A549 (cell line): Measurements from ENCODE around the gene IRGQ. TPM values are rescaled to one million over a fixed set of nuclear protein-coding genes. Genes with fewer than 3 reads are reported as not detected.
A peak's percentile ranks its signal among the peaks of the same experiment; 100 is the strongest.

Experiments
- ATAC-seq, 2 experiments: fragments of 200-7000 bp in 1 of 2; fragments of >200 bp in 1 of 2; cut with Nextera tagmentation in 1 of 2; cut with Tn5 transposase in 1 of 2; 3 replicates each; pipeline versions ENCODE4 v1.8.0 to v1.9.1; 2018 to 2020; ENCODE audit warnings: mild to moderate bottlenecking in 1 of 2, moderate library complexity in 1 of 2
- CTCF ChIA-PET: fragments of 300-600 bp; sonication (Branson Sonifier 250); formaldehyde crosslinking; extraction: SDS; loops from one replicate; lab custom pipeline; 2021; ENCODE audit warnings: antibody characterized with exemption, inconsistent platforms; lab: Yijun Ruan, JAX
- POLR2A ChIA-PET: fragments of 350-600 bp; formaldehyde crosslinking; extraction: SDS; loops from one replicate; lab custom pipeline; 2021; ENCODE audit warnings: antibody characterized with exemption, inconsistent platforms; lab: Yijun Ruan, JAX
- DNase-seq, 2 experiments: peaks; one replicate each; pipeline versions ENCODE4 v3.0.0 to v3.0.0-alpha.2; 2011 to 2016; ENCODE audit warnings: low read depth in 1 of 2, low spot score in 1 of 2
- FAIRE-seq: peaks from 2 replicates; lab custom pipeline; 2011; peaks lifted over from hg19 to GRCh38; lab: Jason Lieb, UNC
- H3K27ac ChIP-seq, 2 experiments: fragments of >200 bp; sonication (Bioruptor Twin); formaldehyde crosslinking; 3 replicates each; pipeline ENCODE4 v1.5.1; 2016 to 2017
- H3K4me1 ChIP-seq: fragments of >200 bp; sonication (Bioruptor Twin); formaldehyde crosslinking; 3 replicates; pipeline ENCODE4 v1.6.1; 2016
- H3K4me2 ChIP-seq: fragments of >200 bp; sonication (Bioruptor Twin); formaldehyde crosslinking; 3 replicates; pipeline ENCODE4 v1.6.1; 2016
- H3K4me3 ChIP-seq: fragments of >200 bp; sonication (Bioruptor Twin); formaldehyde crosslinking; 3 replicates; pipeline ENCODE4 v1.5.1; 2016
- H3K9me3 ChIP-seq: fragments of >200 bp; sonication (Bioruptor Twin); formaldehyde crosslinking; 3 replicates; pipeline ENCODE4 v1.6.1; 2016
- ATOH8 ChIP-seq: fragments of 250-450 bp; sonication (Bioruptor Pico); IDR thresholded peaks from 2 replicates; pipeline ENCODE4 v1.5.0; 2020; ENCODE audit warnings: low read depth, mild to moderate bottlenecking, moderate library complexity
- BCL3 ChIP-seq: fragments of >200 bp; sonication (Bioruptor Twin); formaldehyde crosslinking; IDR thresholded peaks from 3 replicates; pipeline ENCODE4 v1.6.1; 2016
- BHLHE40 ChIP-seq: IDR thresholded peaks from 2 replicates; pipeline ENCODE4 v1.6.1; 2012; ENCODE audit warnings: low read depth, low read length, inconsistent platforms
- CBX2 ChIP-seq: fragments of 200-600 bp; sonication (generic); IDR thresholded peaks from 2 replicates; pipeline ENCODE4 v1.6.1; 2016; ENCODE audit warnings: low read depth, mild to moderate bottlenecking, borderline replicate concordance
- CBX8 ChIP-seq: fragments of 200-600 bp; sonication (generic); IDR thresholded peaks from 2 replicates; pipeline ENCODE4 v1.6.1; 2016
- CEBPB ChIP-seq, 2 experiments: fragments of >200 bp in 1 of 2; sonication (Bioruptor Twin) in 1 of 2; formaldehyde crosslinking in 1 of 2; IDR thresholded peaks; 2 replicates each; pipeline ENCODE4 v1.6.1; 2012 to 2016
- E2F6 ChIP-seq: IDR thresholded peaks from 2 replicates; pipeline ENCODE4 v1.6.1; 2012; ENCODE audit warnings: low read depth, borderline replicate concordance
- GATA3 ChIP-seq: IDR thresholded peaks from 2 replicates; pipeline ENCODE4 v1.6.1; 2012; ENCODE audit warnings: borderline replicate concordance
- HOXA7 ChIP-seq: fragments of 250-450 bp; sonication (Bioruptor Pico); IDR thresholded peaks from 2 replicates; pipeline ENCODE4 v1.5.0; 2020; ENCODE audit warnings: mild to moderate bottlenecking, moderate library complexity
- HOXB13 ChIP-seq: fragments of 250-450 bp; sonication (Bioruptor Pico); IDR thresholded peaks from 2 replicates; pipeline ENCODE4 v1.5.0; 2020; ENCODE audit warnings: low read depth, mild to moderate bottlenecking, moderate library complexity
- HOXB5 ChIP-seq: fragments of 250-450 bp; sonication (Bioruptor Pico); IDR thresholded peaks from 2 replicates; pipeline ENCODE4 v1.5.0; 2020; ENCODE audit warnings: mild to moderate bottlenecking, moderate library complexity
- JUN ChIP-seq, 2 experiments: fragments of >200 bp; sonication (Bioruptor Twin); formaldehyde crosslinking; IDR thresholded peaks; 2 replicates in 1 of 2; 3 replicates in 1 of 2; pipeline ENCODE4 v1.6.1; 2016 to 2017
- JUNB ChIP-seq: fragments of >200 bp; sonication (Bioruptor Twin); formaldehyde crosslinking; IDR thresholded peaks from 2 replicates; pipeline ENCODE4 v1.6.1; 2016
- KDM1A ChIP-seq: fragments of 200-600 bp; sonication (generic); IDR thresholded peaks from 2 replicates; pipeline ENCODE4 v1.6.1; 2016; ENCODE audit warnings: low read depth, mild to moderate bottlenecking
- MAX ChIP-seq: IDR thresholded peaks from 2 replicates; pipeline ENCODE4 v1.6.1; 2012
- MAZ ChIP-seq: fragments of 150-350 bp; IDR thresholded peaks from 2 replicates; pipeline ENCODE4 v1.6.1; 2014; ENCODE audit warnings: antibody characterized with exemption, low read depth, low read length, borderline replicate concordance
- MYC ChIP-seq: IDR thresholded peaks from 2 replicates; pipeline ENCODE4 v1.6.1; 2012; ENCODE audit warnings: mild to moderate bottlenecking, inconsistent platforms, low read length, improper control_type of control experiment, borderline replicate concordance
- NPAS2 ChIP-seq: fragments of 250-450 bp; sonication (Bioruptor Pico); IDR thresholded peaks from 2 replicates; pipeline ENCODE4 v1.8.0; 2022; ENCODE audit warnings: mild to moderate bottlenecking, moderate library complexity, borderline replicate concordance
- PBX3 ChIP-seq: IDR thresholded peaks from 2 replicates; pipeline ENCODE4 v1.6.1; 2012
- PHF8 ChIP-seq: fragments of 200-600 bp; sonication (generic); IDR thresholded peaks from 2 replicates; pipeline ENCODE4 v1.6.1; 2016; ENCODE audit warnings: low read depth, mild to moderate bottlenecking, antibody characterized with exemption, moderate library complexity, borderline replicate concordance
- POLR2A ChIP-seq: IDR thresholded peaks from 2 replicates; pipeline ENCODE4 v1.6.1; 2012; ENCODE audit warnings: mild to moderate bottlenecking, low read length
- POLR2AphosphoS2 ChIP-seq: conservative IDR thresholded peaks from 2 replicates; pipeline ENCODE4 v1.6.1; 2012; ENCODE audit warnings: low read length, improper control_type of control experiment, inconsistent platforms
- RAD21 ChIP-seq, 2 experiments: fragments of >200 bp in 1 of 2; sonication (Bioruptor Twin) in 1 of 2; formaldehyde crosslinking in 1 of 2; IDR thresholded peaks in 1 of 2; conservative IDR thresholded peaks in 1 of 2; 2 replicates in 1 of 2; 3 replicates in 1 of 2; pipeline ENCODE4 v1.6.1; 2012 to 2018; ENCODE audit warnings: inconsistent platforms in 1 of 2
- RFX5 ChIP-seq: fragments of 450-650 bp; IDR thresholded peaks from 2 replicates; pipeline ENCODE4 v1.7.1; 2014; ENCODE audit warnings: antibody characterized with exemption, mild to moderate bottlenecking, moderate library complexity
- RNF2 ChIP-seq: fragments of 200-600 bp; sonication (generic); IDR thresholded peaks from 2 replicates; pipeline ENCODE4 v1.6.1; 2016; ENCODE audit warnings: low read depth, mild to moderate bottlenecking, antibody characterized with exemption, moderate library complexity, borderline replicate concordance
- SMC3 ChIP-seq: fragments of >200 bp; sonication (Bioruptor Twin); formaldehyde crosslinking; IDR thresholded peaks from 3 replicates; pipeline ENCODE4 v1.6.1; 2018; ENCODE audit warnings: inconsistent platforms
- SREBF2 ChIP-seq: fragments of 450-650 bp; IDR thresholded peaks from 2 replicates; pipeline ENCODE4 v1.6.1; 2014; ENCODE audit warnings: mild to moderate bottlenecking, moderate library complexity
- TFCP2L1 ChIP-seq: fragments of 250-450 bp; sonication (Bioruptor Pico); IDR thresholded peaks from 2 replicates; pipeline ENCODE4 v1.5.0; 2021; ENCODE audit warnings: mild to moderate bottlenecking
- TP53 ChIP-seq: fragments of 250-450 bp; sonication (Bioruptor Pico); IDR thresholded peaks from 2 replicates; pipeline ENCODE4 v1.5.0; 2021; ENCODE audit warnings: mild to moderate bottlenecking, moderate library complexity
- USF2 ChIP-seq: fragments of 450-650 bp; IDR thresholded peaks from 2 replicates; pipeline ENCODE4 v1.6.1; 2014; ENCODE audit warnings: antibody characterized with exemption
- ZFP36 ChIP-seq: fragments of 450-650 bp; IDR thresholded peaks from 2 replicates; pipeline ENCODE4 v1.6.1; 2014; ENCODE audit warnings: borderline replicate concordance; ENCODE audit not compliant: partially characterized antibody
- WGBS: methylation state at CpG from one replicate; pipeline ENCODE4 v1.1.6; 2017; ENCODE audit errors: missing lambda C conversion rate; 5-methylcytosine and 5-hydroxymethylcytosine counted together
- polyA plus RNA-seq, 4 experiments: library from polyadenylated mRNA; depleted of rRNA in 3 of 4; stranded (reverse); fragments of >200 nt; fragmentation: RNase III in 1 of 4; extraction: RNeasy Plus Mini Kit Qiagen cat#74134 plus additional on column Dnase treatment in 1 of 4; gene quantifications; 2 replicates in 3 of 4; 3 replicates in 1 of 4; pipeline ENCODE4 v1.2.3, GENCODE V29; 2011 to 2017

The IRGQ gene
- polyA plus RNA-seq, 2 of the 4 experiments (the other 2 are of a cell fraction) = 6.5 to 10.0 TPM

- peak within 1 kb of the TSS; percentile 86 to 94 for H3K27ac ChIP-seq
- peak within 1 kb of the TSS; percentile 65 for H3K4me3 ChIP-seq
- DNase-seq (peak; percentile 91), ATAC-seq (peak; percentile 89 to 97), FAIRE-seq (peak; percentile 80)
- ChIA-PET CTCF (no interaction called here), POLR2A (interaction anchor here (1.1 kb wide), 1 partner anchor 49 kb away, joined by 3 read pairs; no protein-coding TSS in a partner anchor)
- peaks cover 12% of the 10 kb centered on the region for H3K4me1 ChIP-seq
- H3K4me2 ChIP-seq = peak within 1 kb of the TSS; percentile 92
- WGBS = 5% methylated on average over 60 of the region's 81 CpGs
- TF ChIP-seq SMC3 (no peak), HOXB5 (peak; percentile 14), HOXA7 (CRISPR knock-in tag) (no peak), JUNB (no peak), RFX5 (0 out of 2 replicates have a peak, but pooled peaks have one; percentile 13), ATOH8 (CRISPR knock-in tag) (no peak), CBX8 (no peak), SREBF2 (no peak), RAD21 (conservative IDR thresholded peaks at IDR 0.05 in 1 of 2, IDR thresholded peaks at IDR 0.05 in 1 of 2) (no peak; a peak in 1 of 5 replicates), PHF8 (peak; percentile 87), BHLHE40 (no peak), POLR2AphosphoS2 (no peak), CEBPB (IDR thresholded peaks at IDR 0.05) (no peak), BCL3 (peak; percentile 64; the same call in 2 of the 3 replicates), PBX3 (peak; percentile 29; the same call in 1 of the 2 replicates), CBX2 (no peak), JUN (IDR thresholded peaks at IDR 0.05) (peak; percentile 90 to 96), MAX (peak; percentile 95), USF2 (no peak), HOXB13 (CRISPR knock-in tag) (0 out of 2 replicates have a peak, but pooled peaks have one; percentile 12), KDM1A (no peak), ZFP36 (no peak), MAZ (0 out of 2 replicates have a peak, but pooled peaks have one; percentile 9), TFCP2L1 (CRISPR knock-in tag) (0 out of 2 replicates have a peak, but pooled peaks have one; percentile 53), MYC (no peak), E2F6 (peak; percentile 96), RNF2 (no peak), NPAS2 (CRISPR knock-in tag) (no peak), GATA3 (peak; percentile 28; the same call in 1 of the 2 replicates), TP53 (peak; percentile 90; the same call in 1 of the 2 replicates), POLR2A (peak; percentile 83)
- no peaks in the 10 kb centered on the region for H3K9me3 ChIP-seq
Observed at GRCh38 chr19:43619262-43620060, 23.5 kb upstream of the IRGQ start, which contains the start of gene ZNF428. Gene ZNF428, minus strand, starts transcription at chr19:43619629. Its CDS starts 5,325 bp downstream, at chr19:43614304.
